NCI-H2107 treated with DMSO at 0.1 percent for 48 hours (cell line): ENCODE results near the gene FXYD5.
"Not testable (repeated sequence)": the region's sequence is repeated elsewhere in the genome, so short reads cannot be mapped to it uniquely, and the experiment has no call there.

Experiments used
- DNase-seq: peaks from one replicate; lab custom pipeline; 2025; ENCODE audit not compliant: unreplicated experiment; lab: John Stamatoyannopoulos, UW

Gene FXYD5

GRCh38 chr19:35136977-35137702, 17.4 kb upstream of the FXYD5 start:
- no peak for DNase-seq

GRCh38 chr19:35138305-35138892, 16.1 kb upstream of the FXYD5 start, which contains the start of gene FXYD1:
Gene FXYD1 (plus strand): TSS chr19:35138824. CDS start chr19:35140080, 1,256 bp downstream.
- no peak for DNase-seq

DNA sequence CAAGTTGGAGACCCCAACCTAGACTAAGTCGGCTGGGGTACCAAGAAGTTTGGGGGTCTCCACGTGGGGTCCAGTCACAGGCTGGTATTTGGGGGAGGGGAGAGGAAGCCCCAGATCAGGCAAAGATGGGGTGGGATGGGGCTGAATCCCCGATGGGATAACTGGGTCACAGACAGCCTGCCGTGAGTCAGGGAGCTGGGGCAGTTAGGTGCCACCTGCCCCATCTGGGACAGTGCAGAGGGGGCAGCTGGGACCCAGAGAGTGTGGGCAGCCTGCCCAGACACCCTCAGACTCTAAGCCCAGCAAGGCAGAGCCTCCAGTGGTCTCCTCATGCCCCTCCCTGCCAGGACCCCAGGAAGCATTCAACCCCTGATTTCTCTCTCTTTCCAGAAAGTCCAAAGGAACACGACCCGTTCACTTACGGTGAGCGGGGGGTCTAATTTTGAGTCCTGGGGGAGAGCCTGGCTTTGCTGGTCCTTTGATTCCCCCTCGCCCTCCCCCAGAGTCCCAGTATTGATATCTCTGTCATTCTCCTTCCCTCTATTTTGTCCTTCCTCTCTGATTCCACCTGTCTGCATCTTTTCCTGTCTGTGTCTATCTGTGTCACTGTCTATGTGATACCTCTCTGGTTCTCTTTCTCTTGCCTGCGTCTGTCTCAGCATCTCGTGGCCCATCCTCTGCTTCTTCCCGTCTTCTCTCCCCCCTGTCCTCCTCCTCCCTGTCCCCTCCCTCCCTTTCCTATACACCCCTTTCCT, 14.2 kb upstream of the FXYD5 start:
- no peak for DNase-seq

DNA sequence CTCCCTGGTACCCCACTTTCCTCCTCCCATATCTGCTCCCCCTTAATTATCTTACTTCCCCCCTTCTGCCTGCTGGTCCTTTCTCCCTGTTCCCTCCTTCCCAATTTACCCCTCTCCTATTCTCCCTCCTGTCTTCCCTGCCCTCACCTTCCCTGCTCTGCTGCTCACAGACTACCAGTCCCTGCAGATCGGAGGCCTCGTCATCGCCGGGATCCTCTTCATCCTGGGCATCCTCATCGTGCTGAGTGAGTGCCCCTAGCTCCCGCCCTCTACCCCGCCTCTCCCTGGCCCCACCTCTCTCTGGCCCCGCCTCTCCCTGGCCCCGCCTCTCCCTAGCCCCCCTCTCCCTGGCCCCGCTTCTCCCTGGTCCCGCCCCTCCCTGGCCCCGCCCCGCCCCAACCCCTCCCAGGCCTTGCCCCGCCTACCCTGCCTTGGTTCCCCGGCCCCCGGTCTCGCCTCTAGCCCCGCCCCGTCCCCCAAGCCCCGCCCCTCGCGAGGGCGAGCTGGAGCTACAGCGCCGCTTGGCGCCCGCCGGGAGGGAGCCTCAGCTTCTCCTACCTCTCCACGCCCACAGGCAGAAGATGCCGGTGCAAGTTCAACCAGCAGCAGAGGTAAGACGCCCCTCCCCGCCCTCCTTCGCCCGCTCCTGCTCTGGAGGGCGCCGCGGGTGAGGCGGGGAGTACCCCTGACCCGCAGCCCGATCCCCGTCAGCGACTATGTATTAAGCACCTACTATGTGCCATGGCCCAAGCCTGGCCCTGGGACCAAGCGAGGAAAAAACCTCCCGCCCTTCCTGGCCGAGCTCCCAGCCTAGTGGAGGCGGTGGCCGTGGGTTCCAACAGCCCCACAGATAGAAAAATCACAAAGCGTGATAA, 13.3 kb upstream of the FXYD5 start:
- DNase-seq, result no peak

DNA sequence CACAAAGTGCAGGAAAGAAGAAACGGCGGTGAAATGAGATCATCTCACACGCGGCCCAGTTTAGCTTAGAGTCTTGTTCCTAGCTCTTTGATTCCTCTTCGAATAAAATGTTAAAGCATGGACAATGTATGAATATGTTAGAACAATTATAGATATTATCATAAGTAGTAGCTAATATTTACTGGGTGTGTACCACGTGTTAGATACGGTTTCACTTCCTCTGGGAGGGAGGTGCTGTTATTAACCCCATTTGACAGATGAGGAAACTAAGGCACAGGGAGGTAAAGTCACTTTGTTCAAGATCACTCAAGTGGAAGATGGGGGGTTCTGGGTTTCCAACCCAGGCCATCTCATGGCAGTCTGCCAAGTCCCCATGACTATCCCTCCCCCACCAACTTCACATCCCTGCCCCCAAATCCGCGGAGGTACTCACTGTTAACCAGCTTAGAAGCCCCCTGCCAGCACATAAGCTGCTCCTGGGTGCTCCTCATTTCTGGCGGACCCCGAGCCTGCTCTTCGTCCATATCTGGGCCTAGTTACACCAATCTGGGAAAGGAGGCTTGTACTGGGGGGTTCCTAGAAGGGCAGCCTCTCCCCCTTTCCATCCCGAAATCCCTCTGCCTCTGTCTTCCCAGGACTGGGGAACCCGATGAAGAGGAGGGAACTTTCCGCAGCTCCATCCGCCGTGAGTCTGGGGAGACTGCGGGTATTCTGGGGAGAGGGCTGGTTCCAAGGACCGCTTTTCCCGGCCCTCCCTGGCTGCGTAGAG, 12.5 kb upstream of the FXYD5 start:
- no peak for DNase-seq

- DNase-seq, result no peak
These were observed 11.8 kb upstream of the FXYD5 start for GRCh38 chr19:35142606-35143230.

DNA sequence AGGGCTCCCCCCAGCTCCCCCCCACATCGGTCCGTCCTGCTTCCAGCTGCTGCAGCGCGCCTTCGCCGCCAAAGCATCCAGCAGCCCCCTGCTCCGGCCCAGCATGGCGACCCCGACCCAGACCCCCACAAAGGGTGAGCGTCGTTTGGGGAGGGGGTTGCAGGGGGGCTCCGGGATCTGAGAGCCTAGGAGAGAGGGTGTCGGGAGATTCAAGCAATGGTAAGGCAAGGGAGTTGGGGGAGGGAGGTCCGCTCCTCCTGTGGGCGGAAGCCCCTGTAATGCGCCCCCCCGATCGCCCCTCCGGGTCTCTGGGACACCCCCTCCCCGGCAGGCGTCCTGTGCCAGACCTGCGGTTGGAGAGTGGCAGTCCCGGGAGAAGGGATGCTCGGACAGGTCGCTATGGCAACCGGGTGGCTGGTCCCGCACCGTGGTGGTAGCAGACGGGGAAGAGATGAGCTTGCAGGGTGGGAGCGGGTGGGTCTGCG, 11.3 kb upstream of the FXYD5 start, which contains the start of gene FXYD7:
Gene FXYD7, plus strand, starts transcription at position 25 of the 485 bp plus-strand sequence. Its CDS starts 79 bp downstream, at position 104.
- no peak for DNase-seq

DNA sequence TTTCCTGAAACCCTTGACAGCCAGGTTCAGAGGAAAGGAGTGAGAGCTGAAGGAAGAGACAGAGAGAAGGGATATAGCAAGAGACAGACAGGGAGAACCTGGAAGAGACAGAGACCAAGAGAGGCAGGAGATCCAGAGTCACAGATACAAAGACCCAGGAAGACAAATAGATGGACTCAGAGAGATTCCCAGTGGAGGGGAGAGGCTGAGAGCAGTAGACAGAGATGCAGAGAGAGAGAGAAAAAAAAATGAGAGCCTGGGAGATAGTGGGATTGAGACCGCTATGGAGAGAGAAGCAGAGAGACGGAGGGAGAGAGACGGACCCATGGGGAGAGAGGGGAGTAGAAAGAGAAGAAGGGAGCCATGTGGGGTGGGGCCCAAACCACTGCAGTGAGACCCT, 10.7 kb upstream of the FXYD5 start:
- DNase-seq, result no peak

DNA sequence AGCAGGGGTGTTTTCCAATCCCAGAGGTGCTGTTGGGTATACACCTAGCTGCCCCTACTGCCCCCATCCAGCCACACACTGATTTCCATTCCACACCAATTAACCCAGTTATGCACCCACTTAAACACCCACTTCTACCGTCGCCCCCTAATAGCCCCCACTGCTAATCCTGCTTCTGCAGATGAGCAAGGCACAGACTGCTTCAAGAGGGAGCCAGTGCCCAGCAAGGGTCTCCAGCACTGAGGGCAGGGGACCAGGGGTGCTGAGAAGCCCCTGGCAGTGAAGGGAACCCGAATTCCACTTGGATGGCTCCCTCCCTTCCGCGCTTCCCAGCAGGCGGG, 10.3 kb upstream of the FXYD5 start:
- DNase-seq, result no peak

DNA sequence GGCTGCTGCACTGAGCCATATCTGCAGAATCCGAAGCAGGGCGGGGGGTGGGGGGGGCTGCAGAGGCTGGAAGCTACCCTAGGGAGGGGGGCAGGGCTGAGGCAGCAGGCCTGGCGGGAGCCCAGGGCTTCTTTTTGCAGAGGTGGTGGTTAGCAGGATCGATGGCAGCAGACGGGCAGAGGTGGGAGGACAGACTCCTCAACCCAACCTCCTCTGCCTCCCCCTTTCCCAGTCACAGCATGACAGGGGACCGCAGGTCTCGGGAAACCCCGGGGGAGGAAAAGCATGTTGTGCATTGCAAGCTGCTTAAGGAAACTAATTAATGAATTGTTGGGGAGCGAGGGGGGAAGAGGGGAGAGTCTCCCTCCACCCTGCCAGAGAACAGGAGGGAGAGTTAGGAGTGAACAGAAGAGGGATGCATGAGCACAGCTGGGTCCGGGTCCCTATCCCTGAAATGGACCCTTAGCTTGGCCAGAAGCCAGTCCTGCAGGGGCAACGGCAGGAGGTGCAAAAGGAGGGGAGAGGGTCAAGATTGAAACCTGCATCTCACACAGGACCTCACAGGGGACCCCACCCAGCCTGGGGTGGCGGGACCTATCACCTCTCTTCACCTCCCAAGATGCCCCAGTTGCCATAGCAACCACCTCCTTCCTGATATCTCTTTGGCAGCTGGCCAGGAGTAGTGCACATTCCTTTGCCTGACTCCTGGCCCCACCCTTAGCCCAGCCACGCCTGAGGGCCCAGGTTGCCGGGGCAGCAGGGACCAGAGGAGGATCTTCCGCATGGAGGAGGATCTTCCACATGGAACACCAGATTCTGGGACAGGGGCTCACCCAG, 9.7 kb upstream of the FXYD5 start:
- no peak for DNase-seq

DNA sequence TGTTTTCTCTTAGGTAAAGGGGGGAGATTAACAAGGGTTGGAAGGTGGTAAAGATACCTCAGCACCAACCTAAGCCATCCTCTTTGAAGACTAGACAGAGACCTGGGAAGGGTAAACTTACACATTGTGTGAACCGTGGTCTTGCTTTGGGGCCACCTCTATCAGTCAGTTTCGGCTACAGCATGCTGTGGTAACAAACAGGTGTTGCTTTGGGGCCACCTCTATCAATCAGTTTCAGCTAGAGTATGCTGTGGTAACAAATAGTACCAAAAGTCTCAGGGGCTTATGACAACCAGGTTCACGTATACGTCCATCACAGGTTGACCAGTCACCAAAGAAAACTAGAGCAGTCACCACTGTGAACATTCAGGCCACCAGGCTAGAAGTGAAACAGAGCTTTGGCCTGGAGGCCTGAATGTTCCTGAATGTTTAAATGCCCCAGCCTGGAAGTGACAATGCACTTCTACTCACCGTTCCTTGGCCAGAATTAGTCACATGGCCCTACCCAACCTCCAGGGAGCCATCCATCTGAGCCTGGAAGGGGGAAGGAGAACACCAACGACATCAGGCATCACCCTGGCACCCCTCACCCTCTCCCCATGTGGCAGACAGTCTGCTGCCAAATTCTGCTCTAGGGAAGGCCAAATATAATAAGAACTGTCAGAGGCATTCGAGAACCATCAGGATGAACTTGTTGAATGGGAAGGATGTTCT, 7.6 kb upstream of the FXYD5 start:
- no peak for DNase-seq

GRCh38 chr19:35149463-35149862, 5.1 kb upstream of the FXYD5 start:
- no peak for DNase-seq

- DNase-seq, result no peak
These were observed 4.1 kb upstream of the FXYD5 start for GRCh38 chr19:35150445-35150844.

DNA sequence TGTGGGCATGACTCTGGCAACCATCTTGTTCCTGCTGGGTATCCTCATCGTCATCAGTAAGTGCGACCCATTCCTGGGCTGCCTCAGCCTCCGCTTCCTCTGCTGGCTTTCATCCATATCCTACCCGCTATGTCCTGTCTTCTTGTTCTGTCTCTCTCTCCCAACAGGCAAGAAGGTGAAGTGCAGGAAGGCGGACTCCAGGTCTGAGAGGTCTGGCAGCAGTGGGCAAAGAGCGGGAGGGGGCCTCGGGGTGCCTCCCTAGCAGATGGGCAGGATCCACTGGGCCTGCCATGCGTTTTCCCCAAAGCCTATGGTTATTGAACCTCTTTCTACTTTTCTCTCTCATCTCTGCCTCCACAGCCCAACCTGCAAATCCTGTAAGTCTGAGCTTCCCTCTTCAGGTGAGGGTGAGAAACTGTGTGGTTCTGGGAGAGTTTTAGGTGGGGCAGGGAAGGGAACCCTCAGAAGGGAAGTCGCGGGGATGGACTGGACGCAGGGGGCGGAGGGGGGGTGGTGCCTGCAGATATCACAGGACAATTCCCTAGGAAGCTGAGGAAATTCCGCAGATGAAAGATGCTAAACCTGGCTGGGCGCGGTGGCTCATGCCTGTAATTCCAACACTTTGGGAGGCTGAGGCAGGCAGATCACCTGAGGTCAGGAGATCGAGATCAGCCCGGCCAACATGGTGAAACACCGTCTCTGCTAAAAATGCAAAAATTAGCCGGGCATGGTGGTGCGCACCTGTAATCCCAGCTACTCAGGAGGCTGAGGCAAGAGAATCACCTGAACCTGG, 3.1 kb upstream of the FXYD5 start:
- DNase-seq, result no peak

DNA sequence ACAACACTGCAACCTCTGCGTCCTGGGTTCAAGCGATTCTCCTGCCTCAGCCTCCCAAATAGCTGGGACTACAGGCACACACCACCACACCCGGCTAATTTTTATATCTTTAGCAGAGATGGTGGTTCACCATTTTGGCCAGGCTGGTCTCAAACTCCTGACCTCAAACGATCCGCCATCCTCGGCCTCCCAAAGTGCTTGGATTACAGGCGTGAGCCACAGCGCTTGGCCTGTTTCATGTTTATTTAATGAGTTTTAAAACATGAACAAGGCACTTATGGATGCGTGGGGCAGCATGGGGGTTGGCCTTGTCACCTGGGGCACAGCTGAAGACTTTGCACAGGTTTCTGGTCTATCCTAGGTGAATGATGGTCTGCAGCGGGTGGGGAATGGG, 1.4 kb upstream of the FXYD5 start:
- DNase-seq, result not testable (repeated sequence)

GRCh38 chr19:35153701-35154524, 622 bp upstream of the FXYD5 start:
- DNase-seq, result no peak

GRCh38 chr19:35155441-35155840, 906 bp downstream of the FXYD5 start:
- no peak for DNase-seq
